OCI-LY7 (cell line): Measurements from ENCODE around the gene COBL. TPM values are rescaled to one million over a fixed set of nuclear protein-coding genes. Genes with fewer than 3 reads are reported as not detected.

Experiments used
- BruUV-seq: library from RNA; stranded (reverse); fragments of 400-500 nt; replicated peaks from 2 replicates; lab custom pipeline; 2021; lab: Mats Ljungman, UMichigan
- CTCF ChIA-PET: fragments of 300-600 bp; sonication (Branson Sonifier 250); formaldehyde crosslinking; loops from one replicate; lab custom pipeline; 2022; ENCODE audit warnings: antibody characterized with exemption; ENCODE audit not compliant: unreplicated experiment; lab: Charles Lee
- POLR2A ChIA-PET: fragments of 300-600 bp; sonication (Branson Sonifier 250); formaldehyde crosslinking; loops from one replicate; lab custom pipeline; 2022; ENCODE audit warnings: antibody characterized with exemption; lab: Charles Lee
- DNase-seq: peaks from one replicate; pipeline ENCODE4 v3.0.0-alpha.2; 2015; ENCODE audit warnings: low spot score
- H2AFZ ChIP-seq: fragments of 200-600 bp; sonication (generic), shearing (Covaris generic); 2 replicates; pipeline ENCODE4 v1.6.1; 2014; ENCODE audit warnings: mild to moderate bottlenecking, antibody characterized with exemption, low read length, moderate library complexity
- H3K27ac ChIP-seq: fragments of 200-600 bp; sonication (generic); 2 replicates; pipeline ENCODE4 v1.5.1; 2014; ENCODE audit warnings: mixed run types, low read depth, mild to moderate bottlenecking, moderate library complexity, low read length, inconsistent platforms; ENCODE audit not compliant: poor library complexity, severe bottlenecking
- H3K36me3 ChIP-seq: fragments of 200-600 bp; sonication (generic); 2 replicates; pipeline ENCODE4 v1.6.1; 2014; ENCODE audit warnings: mild to moderate bottlenecking, antibody characterized with exemption, low read length, moderate library complexity, mixed read lengths; ENCODE audit not compliant: insufficient read depth
- H3K4me1 ChIP-seq: fragments of 200-600 bp; sonication (generic); 2 replicates; pipeline ENCODE4 v1.5.1; 2014; ENCODE audit warnings: mild to moderate bottlenecking, low read length; ENCODE audit not compliant: insufficient read depth, poor library complexity, severe bottlenecking
- H3K4me2 ChIP-seq: fragments of 200-600 bp; sonication (generic); 2 replicates; pipeline ENCODE4 v1.6.1; 2014; ENCODE audit warnings: mild to moderate bottlenecking, low read length
- H3K4me3 ChIP-seq: fragments of 200-600 bp; sonication (generic); 2 replicates; pipeline ENCODE4 v1.5.1; 2014; ENCODE audit warnings: mild to moderate bottlenecking, low read depth, low read length; ENCODE audit not compliant: poor library complexity, severe bottlenecking
- H3K79me2 ChIP-seq: fragments of 200-600 bp; sonication (generic); 2 replicates; pipeline ENCODE4 v1.6.1; 2016; ENCODE audit warnings: low read depth, mild to moderate bottlenecking, low read length, moderate library complexity, mixed read lengths; ENCODE audit not compliant: insufficient read depth
- H3K9me2 ChIP-seq: fragments of 200-600 bp; sonication (generic); 2 replicates; pipeline ENCODE4 v1.6.1; 2016; ENCODE audit warnings: mild to moderate bottlenecking, low read length, mixed read lengths; ENCODE audit not compliant: insufficient read depth
- H3K9me3 ChIP-seq: fragments of 200-600 bp; sonication (generic); 2 replicates; pipeline ENCODE4 v1.6.1; 2014; ENCODE audit warnings: mild to moderate bottlenecking, mixed run types, low read length, mixed read lengths
- H4K20me1 ChIP-seq: fragments of 200-600 bp; sonication (generic); 2 replicates; pipeline ENCODE4 v1.6.1; 2014; ENCODE audit warnings: mild to moderate bottlenecking, antibody characterized with exemption, low read length, moderate library complexity, mixed read lengths; ENCODE audit not compliant: insufficient read depth
- EZH2phosphoT487 ChIP-seq: fragments of 200-600 bp; sonication (generic); IDR thresholded peaks from 2 replicates; pipeline ENCODE4 v1.6.1; 2018; ENCODE audit warnings: low read depth, borderline replicate concordance, mild to moderate bottlenecking, mixed run types, antibody characterized with exemption, low read length, moderate library complexity, mixed read lengths
- intact Hi-C: fragments of 100-400 bp; cut with micrococcal nuclease; formaldehyde crosslinking; loops from one replicate; pipeline ENCODE4 v1.10.0; 2022; ENCODE audit not compliant: unreplicated experiment
- total RNA-seq, 2 experiments: library from RNA; depleted of rRNA in 1 of 2; stranded (reverse); fragments of >200 nt in 1 of 2; shearing (Covaris generic) in 1 of 2; gene quantifications; 2 replicates each; pipeline ENCODE4 v1.2.3, GENCODE V29; 2014 to 2022
- TF ChIP-seq, protein P1 (sequence below): fragments of 200-600 bp; sonication (generic); conservative IDR thresholded peaks from 2 replicates; pipeline ENCODE4 v1.5.1; 2014; ENCODE audit warnings: mild to moderate bottlenecking, antibody characterized with exemption, low read length, moderate library complexity, mixed read lengths

COBL gene
- total RNA-seq, 2 experiments from 2014 or later: not detected

DNA sequence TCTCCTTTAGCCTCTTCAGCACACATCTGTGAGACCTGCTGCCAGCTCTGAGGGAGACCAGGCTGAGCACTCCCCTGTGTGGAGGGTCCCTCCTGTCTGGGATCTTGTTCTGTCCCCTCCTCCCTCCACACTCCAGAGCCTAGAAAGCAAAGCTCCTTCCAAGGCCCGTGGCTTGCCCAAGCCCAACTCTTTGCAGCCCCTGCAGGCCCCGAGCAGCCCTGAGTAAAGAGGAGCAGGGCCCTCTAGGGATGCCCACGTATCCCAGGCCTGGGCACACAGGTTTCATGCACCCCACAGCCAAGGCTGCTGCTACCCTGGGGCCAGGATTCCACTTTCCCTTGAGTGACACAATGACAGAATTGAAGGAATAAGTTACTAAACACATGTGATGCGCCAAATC is 24.0 kb downstream of the COBL start:
- Histone ChIP-seq H3K79me2 (no peaks in the 10 kb centered on the region), H3K4me3 (no peak overlapping the region), H3K4me2 (no peak overlapping the region), H3K4me1 (no peaks in the 10 kb centered on the region), H2AFZ (no peak overlapping the region), H4K20me1 (no peaks in the 10 kb centered on the region), H3K9me3 (no peaks in the 10 kb centered on the region), H3K27ac (no peak overlapping the region), H3K9me2 (no peaks in the 10 kb centered on the region), H3K36me3 (no peaks in the 10 kb centered on the region)
- intact Hi-C loops: no loop called here
- ChIA-PET CTCF (no interaction called here), POLR2A (no interaction called here)
- no TSS peak for BruUV-seq
- TF ChIP-seq EZH2phosphoT487: no peak
- TF ChIP-seq, protein P1, sequence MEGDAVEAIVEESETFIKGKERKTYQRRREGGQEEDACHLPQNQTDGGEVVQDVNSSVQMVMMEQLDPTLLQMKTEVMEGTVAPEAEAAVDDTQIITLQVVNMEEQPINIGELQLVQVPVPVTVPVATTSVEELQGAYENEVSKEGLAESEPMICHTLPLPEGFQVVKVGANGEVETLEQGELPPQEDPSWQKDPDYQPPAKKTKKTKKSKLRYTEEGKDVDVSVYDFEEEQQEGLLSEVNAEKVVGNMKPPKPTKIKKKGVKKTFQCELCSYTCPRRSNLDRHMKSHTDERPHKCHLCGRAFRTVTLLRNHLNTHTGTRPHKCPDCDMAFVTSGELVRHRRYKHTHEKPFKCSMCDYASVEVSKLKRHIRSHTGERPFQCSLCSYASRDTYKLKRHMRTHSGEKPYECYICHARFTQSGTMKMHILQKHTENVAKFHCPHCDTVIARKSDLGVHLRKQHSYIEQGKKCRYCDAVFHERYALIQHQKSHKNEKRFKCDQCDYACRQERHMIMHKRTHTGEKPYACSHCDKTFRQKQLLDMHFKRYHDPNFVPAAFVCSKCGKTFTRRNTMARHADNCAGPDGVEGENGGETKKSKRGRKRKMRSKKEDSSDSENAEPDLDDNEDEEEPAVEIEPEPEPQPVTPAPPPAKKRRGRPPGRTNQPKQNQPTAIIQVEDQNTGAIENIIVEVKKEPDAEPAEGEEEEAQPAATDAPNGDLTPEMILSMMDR: no peak
- no peak for DNase-seq

DNA sequence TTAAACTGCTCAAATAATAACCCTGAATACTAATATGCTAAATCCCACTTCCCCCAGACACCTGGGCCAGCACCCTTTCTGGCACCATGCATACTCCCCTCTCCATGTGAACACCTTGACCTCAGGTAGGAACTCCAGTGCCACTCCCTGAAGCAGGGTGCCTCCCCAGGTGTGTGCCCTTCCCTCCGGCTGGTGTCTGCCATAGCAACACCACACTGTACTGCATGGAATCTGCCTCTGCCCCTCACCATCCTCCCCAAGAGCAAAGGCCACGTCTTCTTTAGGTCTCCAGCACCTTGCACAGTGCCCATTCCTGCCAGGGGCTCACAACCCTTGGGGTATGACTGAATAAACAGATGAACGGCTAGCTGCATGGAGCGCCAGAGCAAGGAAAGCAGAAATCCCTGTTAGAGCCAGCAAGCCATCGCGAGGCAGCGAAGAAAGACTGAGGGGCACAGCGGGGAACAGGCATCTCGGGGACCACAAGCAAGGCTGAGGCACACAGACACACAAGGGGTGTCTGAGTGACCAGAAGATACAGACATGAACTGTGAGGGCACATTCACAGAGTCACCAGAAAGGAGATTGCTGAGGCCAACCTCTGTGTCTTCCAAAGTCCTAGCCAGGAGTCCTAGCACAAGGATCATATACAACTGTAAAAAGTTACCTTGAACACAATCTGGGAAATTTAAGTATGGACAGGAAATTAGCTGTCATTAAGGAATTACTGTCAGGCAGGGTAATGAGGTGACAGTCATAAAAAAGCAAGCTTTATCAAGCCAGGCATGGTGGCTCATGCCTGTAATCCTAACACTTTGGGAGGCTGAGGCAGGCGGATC is 25.7 kb downstream of the COBL start:
- intact Hi-C loops: no loop called here
- no peak for DNase-seq
- BruUV-seq: no TSS peak
- H3K4me3 ChIP-seq: no peak overlapping the region
- H2AFZ ChIP-seq: no peak overlapping the region
- H4K20me1 ChIP-seq: no peaks in the 10 kb centered on the region
- H3K4me1 ChIP-seq: no peaks in the 10 kb centered on the region
- CTCF ChIA-PET: no interaction called here
- no peak overlapping the region for H3K4me2 ChIP-seq
- no peaks in the 10 kb centered on the region for H3K79me2 ChIP-seq
- no peak for TF ChIP-seq EZH2phosphoT487
- H3K9me3 ChIP-seq: no peaks in the 10 kb centered on the region
- POLR2A ChIA-PET: no interaction called here
- no peaks in the 10 kb centered on the region for H3K9me2 ChIP-seq
- no peak overlapping the region for H3K27ac ChIP-seq
- H3K36me3 ChIP-seq: no peaks in the 10 kb centered on the region

DNA sequence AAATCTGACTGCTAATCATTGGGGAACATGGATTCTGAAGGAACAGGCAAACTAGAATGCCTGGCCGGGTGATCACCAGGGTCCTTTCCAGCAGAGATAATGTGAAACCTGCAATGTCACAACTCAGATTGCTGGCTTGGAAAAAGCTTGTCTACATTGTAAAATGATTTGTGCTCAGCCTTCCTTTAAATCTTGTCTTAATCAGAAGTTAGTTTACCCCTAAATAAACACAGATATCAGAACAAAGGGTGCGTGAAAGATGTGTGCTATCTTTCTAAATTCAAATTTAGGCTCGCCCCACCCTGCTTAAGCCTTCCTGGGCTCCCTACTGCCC is 26.3 kb downstream of the COBL start:
- no peaks in the 10 kb centered on the region for H3K79me2 ChIP-seq
- no peak overlapping the region for H3K4me3 ChIP-seq
- H3K9me3 ChIP-seq: no peaks in the 10 kb centered on the region
- TF ChIP-seq, protein P1: no peak
- TF ChIP-seq EZH2phosphoT487: no peak
- H3K4me2 ChIP-seq: no peak overlapping the region
- no peaks in the 10 kb centered on the region for H3K36me3 ChIP-seq
- CTCF ChIA-PET: no interaction called here
- intact Hi-C loops: no loop called here
- H4K20me1 ChIP-seq: no peaks in the 10 kb centered on the region
- BruUV-seq: no TSS peak
- H3K27ac ChIP-seq: no peak overlapping the region
- no peaks in the 10 kb centered on the region for H3K9me2 ChIP-seq
- H2AFZ ChIP-seq: no peak overlapping the region
- H3K4me1 ChIP-seq: no peaks in the 10 kb centered on the region
- no peak for DNase-seq
- POLR2A ChIA-PET: no interaction called here
